ENCODE measurements around the gene MAEA. TPM values are rescaled to one million over a fixed set of nuclear protein-coding genes. Genes with fewer than 3 reads are reported as not detected.

MAEA gene
- total and polyA plus RNA-seq, 2 experiments from 2014 or later = 57.3 to 85.0 TPM

DNA sequence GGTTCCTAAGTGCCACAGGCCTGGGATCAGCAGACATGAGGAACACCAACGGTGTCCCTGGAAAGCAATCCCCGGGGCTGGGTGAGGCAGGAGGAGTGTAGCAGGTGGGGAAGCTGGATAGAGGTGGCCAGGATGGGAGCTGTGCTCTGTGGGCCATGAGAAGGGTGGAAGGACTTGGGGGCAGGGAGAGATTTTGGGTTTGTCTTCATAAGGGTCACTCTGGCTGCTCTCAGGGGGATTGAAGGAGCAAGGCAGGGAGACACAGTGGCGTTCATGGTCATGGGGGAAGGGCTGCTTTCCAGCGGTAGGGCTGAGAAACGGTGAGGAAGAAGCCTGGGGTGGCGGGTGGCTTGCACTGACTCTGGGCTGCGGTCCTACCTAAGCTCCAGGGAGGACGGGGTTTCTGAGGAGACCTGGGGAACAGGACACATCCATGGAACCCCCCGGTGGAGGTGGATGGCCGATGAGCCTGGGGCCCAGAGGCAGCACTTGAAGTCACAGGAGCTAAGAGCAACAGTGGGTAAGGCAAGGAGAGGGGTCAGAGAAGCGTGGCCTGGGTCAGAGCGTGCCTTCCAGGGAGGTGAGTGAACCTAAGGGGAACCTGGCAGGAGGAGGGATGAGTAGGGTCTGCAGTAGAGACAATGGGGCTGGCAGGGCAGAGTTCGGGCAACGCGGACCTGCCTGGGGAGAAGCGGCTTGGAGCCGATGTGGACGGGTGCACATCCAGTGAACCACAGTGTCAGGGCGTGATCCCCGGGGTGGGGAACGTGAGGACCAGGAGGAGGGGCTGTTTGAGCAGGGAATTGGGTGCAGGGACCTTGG lies 28.4 kb upstream of the MAEA start:
- Histone ChIP-seq H3F3A (ENCODE audit: insufficient read depth) (no peaks in the 10 kb centered on the region), H3K9ac (no peak overlapping the region), H3K27me3 (replicated peaks; ENCODE audit: insufficient read depth) (no peaks in the 10 kb centered on the region), H3K36me3 (ENCODE audit: low read depth) (no peaks in the 10 kb centered on the region), H3K27ac (no peak overlapping the region), H3K4me3 (no peak overlapping the region), H4K20me1 (ENCODE audit: insufficient read depth) (no peaks in the 10 kb centered on the region), H3K9me3 (ENCODE audit: low read depth) (no peaks in the 10 kb centered on the region), H2AFZ (no peak overlapping the region), H3K9me2 (ENCODE audit: insufficient read depth) (no peaks in the 10 kb centered on the region), H3K79me2 (ENCODE audit: insufficient read depth) (no peaks in the 10 kb centered on the region), H3K4me2 (ENCODE audit: unreplicated experiment) (no peak overlapping the region), H3K4me1 (ENCODE audit: insufficient read depth) (no peaks in the 10 kb centered on the region)
- in situ Hi-C loops (cut with MboI) = loop anchor here (5.0 kb wide), 1 partner anchor 109 kb away; no protein-coding TSS in a partner anchor
- TF ChIP-seq EZH2 (IDR thresholded peaks at IDR 0.05; ENCODE audit: insufficient read depth, poor library complexity, severe bottlenecking) = no peak
- no peak for TF ChIP-seq EZH2phosphoT487 (IDR thresholded peaks at IDR 0.05; ENCODE audit: insufficient read depth, low read depth)
- DNase-seq = no peak
- 84 to 89% methylated on average over 21 of the region's 21 CpGs for WGBS, 2 experiments (ENCODE audit: low coverage in 1 of 2, low lambda C conversion rate in 2 of 2, missing lambda C conversion rate in 2 of 2)

DNA sequence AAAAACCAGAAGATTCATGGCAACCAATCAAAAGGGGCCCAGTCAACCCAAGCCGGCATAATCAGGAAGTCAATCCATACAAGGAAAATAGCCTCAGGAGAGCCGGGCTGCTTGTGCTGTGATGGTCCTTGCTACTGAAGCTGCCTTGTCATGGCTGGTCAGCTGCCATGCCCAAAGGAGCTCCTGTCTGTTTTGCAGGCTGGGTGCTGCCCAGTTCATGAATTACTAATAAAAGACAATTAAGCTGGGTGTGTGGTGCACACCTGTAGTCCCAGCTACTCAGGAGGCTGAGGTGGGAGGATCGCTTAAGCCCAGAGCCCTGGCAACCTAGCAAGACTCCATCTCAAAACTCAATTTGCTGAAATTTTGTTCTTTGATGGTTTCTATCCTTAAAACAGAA lies 24.7 kb upstream of the MAEA start:
- no peak overlapping the region for H3K4me2 ChIP-seq (ENCODE audit: unreplicated experiment)
- in situ Hi-C loops (cut with MboI) = loop anchor here (5.0 kb wide), 1 partner anchor 113 kb away; no protein-coding TSS in a partner anchor
- H3K79me2 ChIP-seq (ENCODE audit: insufficient read depth) = no peaks in the 10 kb centered on the region

GRCh38 chr4:1265351-1265750 lies 24.3 kb upstream of the MAEA start:
- H3F3A ChIP-seq (ENCODE audit: insufficient read depth) = no peaks in the 10 kb centered on the region
- no peaks in the 10 kb centered on the region for H3K27me3 ChIP-seq (replicated peaks; ENCODE audit: insufficient read depth)
- no peaks in the 10 kb centered on the region for H4K20me1 ChIP-seq (ENCODE audit: insufficient read depth)
- H3K9me2 ChIP-seq (ENCODE audit: insufficient read depth) = no peaks in the 10 kb centered on the region
- H3K36me3 ChIP-seq (ENCODE audit: low read depth) = no peaks in the 10 kb centered on the region
- no peak overlapping the region for H2AFZ ChIP-seq
- 84 to 86% methylated on average over 6 to 11 of the region's 11 CpGs for WGBS, 2 experiments (ENCODE audit: low coverage in 1 of 2, low lambda C conversion rate in 2 of 2, missing lambda C conversion rate in 2 of 2)
- no peak overlapping the region for H3K27ac ChIP-seq
- TF ChIP-seq EZH2phosphoT487 (IDR thresholded peaks at IDR 0.05; ENCODE audit: insufficient read depth, low read depth) = no peak
- TF ChIP-seq EZH2 (IDR thresholded peaks at IDR 0.05; ENCODE audit: insufficient read depth, poor library complexity, severe bottlenecking) = no peak
- H3K9ac ChIP-seq = no peak overlapping the region
- H3K4me1 ChIP-seq (ENCODE audit: insufficient read depth) = no peaks in the 10 kb centered on the region
- DNase-seq = no peak
- H3K9me3 ChIP-seq (ENCODE audit: low read depth) = peaks cover 11% of the 10 kb centered on the region
- in situ Hi-C loops (cut with MboI) = no loop called here
- H3K4me2 ChIP-seq (ENCODE audit: unreplicated experiment) = no peak overlapping the region
- H3K4me3 ChIP-seq = no peak overlapping the region
- no peaks in the 10 kb centered on the region for H3K79me2 ChIP-seq (ENCODE audit: insufficient read depth)

More for the DNA sequence above, 24.7 kb upstream of the MAEA start:
- no peaks in the 10 kb centered on the region for H3K27me3 ChIP-seq (replicated peaks; ENCODE audit: insufficient read depth)
- H3K27ac ChIP-seq = no peak overlapping the region
- H3F3A ChIP-seq (ENCODE audit: insufficient read depth) = no peaks in the 10 kb centered on the region
- no peak overlapping the region for H3K9ac ChIP-seq
- H2AFZ ChIP-seq = no peak overlapping the region
- H3K4me1 ChIP-seq (ENCODE audit: insufficient read depth) = no peaks in the 10 kb centered on the region
- no peaks in the 10 kb centered on the region for H4K20me1 ChIP-seq (ENCODE audit: insufficient read depth)
- no peak overlapping the region for H3K4me3 ChIP-seq
- no peak for TF ChIP-seq EZH2phosphoT487 (IDR thresholded peaks at IDR 0.05; ENCODE audit: insufficient read depth, low read depth)
- no peak for TF ChIP-seq EZH2 (IDR thresholded peaks at IDR 0.05; ENCODE audit: insufficient read depth, poor library complexity, severe bottlenecking)
- H3K9me2 ChIP-seq (ENCODE audit: insufficient read depth) = no peaks in the 10 kb centered on the region
- no peaks in the 10 kb centered on the region for H3K36me3 ChIP-seq (ENCODE audit: low read depth)
- H3K9me3 ChIP-seq (ENCODE audit: low read depth) = peaks cover 11% of the 10 kb centered on the region
- DNase-seq = no peak
- WGBS, 2 experiments (ENCODE audit: low coverage in 1 of 2, low lambda C conversion rate in 2 of 2, missing lambda C conversion rate in 2 of 2) = 89 to 91% methylated on average over 3 of the region's 3 CpGs

- WGBS, 2 experiments (ENCODE audit: low coverage in 1 of 2, low lambda C conversion rate in 2 of 2, missing lambda C conversion rate in 2 of 2) = 90 to 91% methylated on average over 9 of the region's 9 CpGs
- Histone ChIP-seq H3K9me3 (ENCODE audit: low read depth) (peaks cover 11% of the 10 kb centered on the region), H2AFZ (no peak overlapping the region), H3K79me2 (ENCODE audit: insufficient read depth) (no peaks in the 10 kb centered on the region), H3K4me3 (no peak overlapping the region), H4K20me1 (ENCODE audit: insufficient read depth) (no peaks in the 10 kb centered on the region), H3K4me2 (ENCODE audit: unreplicated experiment) (no peak overlapping the region), H3K27ac (no peak overlapping the region), H3K36me3 (ENCODE audit: low read depth) (no peaks in the 10 kb centered on the region), H3K9ac (no peak overlapping the region), H3K4me1 (ENCODE audit: insufficient read depth) (no peaks in the 10 kb centered on the region), H3F3A (ENCODE audit: insufficient read depth) (no peaks in the 10 kb centered on the region), H3K27me3 (replicated peaks; ENCODE audit: insufficient read depth) (no peaks in the 10 kb centered on the region), H3K9me2 (ENCODE audit: insufficient read depth) (no peaks in the 10 kb centered on the region)
- DNase-seq = no peak
- in situ Hi-C loops (cut with MboI) = no loop called here
- TF ChIP-seq EZH2phosphoT487 (IDR thresholded peaks at IDR 0.05; ENCODE audit: insufficient read depth, low read depth) = no peak
- no peak for TF ChIP-seq EZH2 (IDR thresholded peaks at IDR 0.05; ENCODE audit: insufficient read depth, poor library complexity, severe bottlenecking)
Observed at GRCh38 chr4:1266881-1267763, 22.6 kb upstream of the MAEA start.
